PFSK-1 (cell line): ENCODE measurements around the gene DGKB.

Source experiments
- FOXP2 ChIP-seq: optimal IDR thresholded peaks from 2 replicates; pipeline ENCODE3; 2011; ENCODE audit warnings: borderline replicate concordance, control low read depth, inconsistent platforms; ENCODE audit not compliant: insufficient read depth; ENCODE audit errors: extremely low read length, extremely low read depth
- POLR2AphosphoS5 ChIP-seq: IDR thresholded peaks from 2 replicates; pipeline ENCODE4 v1.6.1; 2012; ENCODE audit warnings: low read depth, mild to moderate bottlenecking, control low read depth, low read length, moderate library complexity
- REST ChIP-seq, 2 experiments: IDR thresholded peaks; 2 replicates each; pipeline versions ENCODE4 v1.6.1 to v1.8.0; 2011 to 2012; ENCODE audit warnings: low read depth in 2 of 2, low read length in 2 of 2, control low read depth in 1 of 2, inconsistent platforms in 1 of 2, mild to moderate bottlenecking in 1 of 2, moderate library complexity in 1 of 2; ENCODE audit not compliant: insufficient read depth in 1 of 2
- SIN3A ChIP-seq: IDR thresholded peaks from 2 replicates; pipeline ENCODE4 v1.6.1; 2012; ENCODE audit warnings: mild to moderate bottlenecking, low read length, moderate library complexity, borderline replicate concordance; ENCODE audit not compliant: insufficient read depth
- TAF1 ChIP-seq: IDR thresholded peaks from 2 replicates; pipeline ENCODE4 v1.6.1; 2012; ENCODE audit warnings: low read length, control low read depth, borderline replicate concordance; ENCODE audit not compliant: insufficient read depth

Gene DGKB

GRCh38 chr7:14419531-14419930, 483.0 kb downstream of the DGKB start:
- TF ChIP-seq TAF1, result no peak
- TF ChIP-seq SIN3A, result no peak
- TF ChIP-seq FOXP2, result no peak
- TF ChIP-seq REST (IDR thresholded peaks at IDR 0.05; ENCODE audit: insufficient read depth in 1 of 2, low read depth in 2 of 2, low read length in 2 of 2), result no peak
- TF ChIP-seq POLR2AphosphoS5, result no peak

- TF ChIP-seq TAF1 (no peak), FOXP2 (no peak), POLR2AphosphoS5 (no peak), REST (IDR thresholded peaks at IDR 0.05; ENCODE audit: insufficient read depth in 1 of 2, low read depth in 2 of 2, low read length in 2 of 2) (no peak), SIN3A (no peak)
These were observed 483.9 kb downstream of the DGKB start for GRCh38 chr7:14418633-14419032.

GRCh38 chr7:14414274-14414986, 488.1 kb downstream of the DGKB start:
- TF ChIP-seq POLR2AphosphoS5 (no peak), FOXP2 (no peak), TAF1 (no peak), REST (IDR thresholded peaks at IDR 0.05; ENCODE audit: insufficient read depth in 1 of 2, low read depth in 2 of 2, low read length in 2 of 2) (no peak), SIN3A (no peak)

DNA sequence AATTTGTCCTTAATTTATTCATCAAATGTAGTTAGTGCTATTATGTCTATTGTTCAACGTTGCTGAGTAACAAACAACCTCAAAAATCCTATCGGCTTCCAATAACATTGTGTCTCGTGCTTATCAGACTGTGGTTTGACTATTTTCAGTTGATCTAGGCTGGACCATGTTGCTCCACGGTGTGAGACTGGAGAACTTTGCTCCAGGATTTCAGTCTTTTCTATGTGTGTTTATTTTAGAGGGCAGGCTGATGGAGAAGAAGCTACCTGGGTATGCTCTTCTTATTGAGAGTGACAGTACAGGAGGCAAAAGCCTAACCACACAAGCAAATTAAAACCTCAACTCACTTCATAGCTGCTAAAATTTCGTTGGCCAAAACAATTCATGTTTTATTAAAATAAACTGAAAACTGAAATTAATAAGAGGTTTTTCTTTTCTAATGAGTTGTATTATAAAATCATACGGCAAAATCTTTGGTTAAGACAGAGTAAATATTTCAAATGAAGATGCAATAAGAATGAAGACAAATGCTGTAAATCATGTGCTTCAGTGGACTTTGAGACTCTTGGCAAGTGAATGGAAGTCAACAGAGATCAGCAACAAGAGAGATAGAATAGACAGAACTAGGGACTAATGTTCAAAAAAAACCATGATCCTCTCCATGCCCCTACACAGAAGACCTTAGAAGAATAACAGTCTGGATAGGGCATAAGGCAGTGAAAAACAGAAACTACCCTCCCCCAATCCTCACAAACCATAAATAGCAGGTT, 495.1 kb downstream of the DGKB start:
- no peak for TF ChIP-seq REST (IDR thresholded peaks at IDR 0.05; ENCODE audit: insufficient read depth in 1 of 2, low read depth in 2 of 2, low read length in 2 of 2)
- no peak for TF ChIP-seq POLR2AphosphoS5
- no peak for TF ChIP-seq TAF1
- TF ChIP-seq FOXP2, result no peak
- TF ChIP-seq SIN3A, result no peak
